Stomach (tissue), 19 donors: ENCODE data around the gene SOX14. TPM values are rescaled to one million over a fixed set of nuclear protein-coding genes. Genes with fewer than 3 reads are reported as not detected.
A peak's percentile ranks its signal among the peaks of the same experiment; 100 is the strongest.

Source experiments
- DNase-seq, 2 donors: peaks; one replicate each; pipeline versions ENCODE4 v3.0.0 to v3.0.0-alpha.2; 2013 to 2019
- H3K27ac ChIP-seq, 5 donors: fragments of 200-600 bp in 4 of 5; sonication (generic) in 4 of 5; one replicate each; pipeline ENCODE4 v1.5.1; 2013 to 2019; ENCODE audit warnings: mild to moderate bottlenecking in 1 of 5, moderate library complexity in 1 of 5
- H3K27me3 ChIP-seq, 3 donors: fragments of 200-600 bp; sonication (generic); one replicate each; pipeline ENCODE4 v1.5.1; 2017 to 2019; ENCODE audit warnings: mixed run types in 1 of 3
- H3K36me3 ChIP-seq, 4 donors: fragments of 200-600 bp; sonication (generic); 1 replicate in 3 of 4; 2 replicates in 1 of 4; pipeline ENCODE4 v1.5.1; 2016 to 2019
- H3K4me1 ChIP-seq, 4 donors: fragments of 200-600 bp; sonication (generic); one replicate each; pipeline ENCODE4 v1.5.1; 2016 to 2019
- H3K4me3 ChIP-seq, 4 donors: fragments of 200-600 bp; sonication (generic) in 3 of 4; one replicate each; pipeline ENCODE4 v1.5.1; 2016 to 2019; ENCODE audit warnings: mild to moderate bottlenecking in 1 of 4
- H3K9me3 ChIP-seq, 4 donors: fragments of 200-600 bp; sonication (generic); one replicate each; pipeline ENCODE4 v1.5.1; 2016 to 2019
- CTCF ChIP-seq, 7 experiments: fragments of 450-650 bp in 4 of 7; fragments of 200-600 bp in 3 of 7; sonication (generic) in 3 of 7; IDR thresholded peaks; one replicate each; pipeline ENCODE4 v1.5.1; 2016 to 2019; ENCODE audit warnings: antibody characterized with exemption in 7 of 7, control low read depth in 2 of 7, mild to moderate bottlenecking in 1 of 7
- EP300 ChIP-seq: sonication (generic); formaldehyde crosslinking; IDR thresholded peaks from one replicate; pipeline ENCODE4 v1.6.1; 2017; ENCODE audit warnings: antibody characterized with exemption
- POLR2A ChIP-seq, 4 donors: fragments of 450-650 bp; IDR thresholded peaks; one replicate each; pipeline ENCODE4 v1.6.1; 2016; ENCODE audit warnings: antibody characterized with exemption in 4 of 4, control low read depth in 2 of 4, mild to moderate bottlenecking in 1 of 4, moderate library complexity in 1 of 4
- POLR2AphosphoS5 ChIP-seq, 3 donors: sonication (generic); formaldehyde crosslinking; IDR thresholded peaks; one replicate each; pipeline ENCODE4 v1.6.1; 2016; ENCODE audit warnings: antibody characterized with exemption in 3 of 3
- WGBS, 5 donors: extraction: QIAGEN DNeasy Blood & Tissue Kit in 3 of 5; methylation state at CpG; one replicate each; pipeline versions ENCODE4 v1.1.5 to v1.1.7; 2013 to 2018; 5-methylcytosine and 5-hydroxymethylcytosine counted together
- intact Hi-C: fragments of 100-400 bp; cut with DNase I; formaldehyde crosslinking; loops from one replicate; pipeline ENCODE4 v1.15.1; 2023; ENCODE audit warnings: low total_unique reads
- long read RNA-seq, 10 donors: transcript quantifications; one replicate each; lab custom pipeline, GENCODE V29; 2026
- polyA plus RNA-seq, 3 donors: library from polyadenylated mRNA; stranded (reverse); fragments of 200-250 nt; gene quantifications; one replicate each; pipeline ENCODE4 v1.2.3, GENCODE V29; 2013
- total RNA-seq, 5 donors: library from RNA; depleted of rRNA; stranded (reverse); fragments of >200 nt; gene quantifications; one replicate each; pipeline versions ENCODE4 v1.1.0 to v1.2.3, GENCODE V29; 2014 to 2016
- donor health status: healthy with polysubstance abuse.
- donor health status: Bipolar disorder and iron deficiency.
- donor health status: healthy.

SOX14 gene
- total RNA-seq (not detected), polyA plus RNA-seq (not detected)
- long read RNA-seq, donor 1 = 0 reads
- long read RNA-seq, donor 2 = 0 reads
- long read RNA-seq, donor 3 = 0 reads
- long read RNA-seq, donor 4 = 0 reads
- long read RNA-seq, donor 5 = 0 reads
- long read RNA-seq, donor 6 = 0 reads
- long read RNA-seq, donor 7 = 0 reads
- long read RNA-seq, donor 8 = 0 reads
- long read RNA-seq, donor 9 = 0 reads
- long read RNA-seq, donor 10 = 0 reads

DNA sequence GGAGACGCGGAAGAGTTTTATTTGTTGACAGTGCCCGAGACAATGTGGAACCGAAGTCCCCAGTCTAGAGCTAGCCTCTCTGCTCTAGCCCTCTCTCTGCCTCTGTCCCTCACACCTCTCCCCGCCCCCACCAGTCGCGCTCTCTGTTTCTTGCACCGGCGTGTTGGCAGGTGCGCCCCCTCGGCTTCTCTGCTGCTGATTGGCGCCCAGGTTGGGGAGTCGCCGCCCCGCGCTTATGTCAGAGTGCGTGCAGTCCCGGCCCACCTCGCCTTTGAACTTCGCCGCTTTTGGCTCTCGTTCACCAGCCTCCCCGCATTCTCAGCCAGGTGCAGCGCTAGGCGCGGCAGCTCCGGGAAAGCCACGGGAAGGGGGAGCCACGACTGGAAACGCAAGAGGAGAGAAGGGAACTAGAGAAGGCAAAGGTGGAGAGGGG, at the start of gene SOX14:
Gene SOX14 (plus strand): TSS at position 315 of the 433 bp plus-strand sequence. CDS start 470 bp downstream, outside the sequence.
- Histone ChIP-seq H3K4me1 (peaks cover 25 to 78% (median 50%) of the 10 kb centered on the region in 4 donors), H3K27me3 (peaks cover 35 to 100% (median 87%) of the 10 kb centered on the region in 3 donors), H3K27ac (no peak within 1 kb of the TSS), H3K36me3 (no peaks in the 10 kb centered on the region), H3K4me3 (peak within 1 kb of the TSS in 3 of 4 donors; percentile 25 to 46 (median 34)), H3K9me3 (no peaks in the 10 kb centered on the region)
- 0 to 1% (median 1%) methylated on average over 29 to 30 of the region's 30 CpGs for WGBS, 5 donors
- TF ChIP-seq EP300 = no peak
- TF ChIP-seq POLR2A (IDR thresholded peaks at IDR 0.05) = no peak
- no peak for TF ChIP-seq CTCF (IDR thresholded peaks at IDR 0.05)
- TF ChIP-seq POLR2AphosphoS5 (IDR thresholded peaks at IDR 0.05) = no peak
- intact Hi-C loops = no loop called here
- DNase-seq = peak; percentile 67 to 82

DNA sequence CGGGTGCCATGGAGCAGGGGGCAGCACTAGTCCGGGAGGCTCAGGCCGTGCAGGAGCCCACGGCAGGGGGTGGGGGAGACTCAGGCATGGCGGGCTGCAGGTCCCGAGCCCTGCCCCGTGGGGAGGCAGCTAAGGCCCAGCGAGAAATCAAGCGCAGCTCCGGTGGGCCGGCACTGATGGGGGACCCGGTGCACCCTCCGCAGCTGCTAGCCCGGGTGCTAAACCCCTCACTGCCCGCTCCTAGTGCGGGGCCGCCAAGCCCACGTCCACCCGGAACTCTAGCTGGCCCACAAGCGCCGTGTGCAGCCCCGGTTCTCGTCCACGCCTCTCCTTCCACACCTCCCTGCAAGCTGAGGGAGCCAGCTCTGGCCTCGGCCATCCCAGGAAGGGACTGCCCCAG, 49.6 kb upstream of the SOX14 start:
- H3K27ac ChIP-seq = no peak overlapping the region
- no peak for TF ChIP-seq EP300
- no peak for TF ChIP-seq POLR2A (IDR thresholded peaks at IDR 0.05)
- no peak for TF ChIP-seq POLR2AphosphoS5 (IDR thresholded peaks at IDR 0.05)
- no peak for TF ChIP-seq CTCF (IDR thresholded peaks at IDR 0.05)
- H3K27me3 ChIP-seq = peaks cover 0 to 7% (median 0%) of the 10 kb centered on the region in 3 donors
- H3K4me3 ChIP-seq = no peak overlapping the region
- DNase-seq = no peak
- no peaks in the 10 kb centered on the region for H3K4me1 ChIP-seq
- intact Hi-C loops = no loop called here
- 89 to 97% (median 94%) methylated on average over 6 to 25 of the region's 25 CpGs for WGBS, 5 donors
- peaks cover 0 to 22% (median 19%) of the 10 kb centered on the region in 4 donors for H3K9me3 ChIP-seq
- no peaks in the 10 kb centered on the region for H3K36me3 ChIP-seq

DNA sequence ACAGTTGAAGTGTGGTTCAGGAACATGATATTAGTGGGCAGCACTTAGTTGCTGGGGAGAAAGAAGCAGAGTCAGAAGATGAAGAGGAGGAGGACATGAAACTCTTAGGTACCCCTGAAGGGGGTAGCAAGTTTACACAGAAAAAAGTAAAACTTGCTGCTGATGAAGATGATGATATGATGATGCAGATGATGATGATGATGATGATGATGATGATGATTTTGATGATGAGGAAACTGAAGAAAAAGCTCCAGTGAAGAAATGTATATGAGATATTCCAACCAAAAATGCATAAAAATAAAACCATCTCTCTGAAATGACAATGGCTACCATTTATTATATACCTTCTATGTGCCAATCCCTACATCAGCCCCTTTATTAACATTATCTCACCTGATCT, 39.9 kb upstream of the SOX14 start:
- Histone ChIP-seq H3K4me3 (no peak overlapping the region), H3K4me1 (no peaks in the 10 kb centered on the region), H3K36me3 (no peaks in the 10 kb centered on the region), H3K27ac (no peak overlapping the region), H3K27me3 (no peaks in the 10 kb centered on the region), H3K9me3 (peaks cover 0 to 17% (median 9%) of the 10 kb centered on the region in 4 donors)
- no peak for DNase-seq
- intact Hi-C loops = no loop called here
- TF ChIP-seq POLR2A (IDR thresholded peaks at IDR 0.05) = no peak
- TF ChIP-seq CTCF (IDR thresholded peaks at IDR 0.05) = no peak
- no peak for TF ChIP-seq EP300
- no peak for TF ChIP-seq POLR2AphosphoS5 (IDR thresholded peaks at IDR 0.05)

DNA sequence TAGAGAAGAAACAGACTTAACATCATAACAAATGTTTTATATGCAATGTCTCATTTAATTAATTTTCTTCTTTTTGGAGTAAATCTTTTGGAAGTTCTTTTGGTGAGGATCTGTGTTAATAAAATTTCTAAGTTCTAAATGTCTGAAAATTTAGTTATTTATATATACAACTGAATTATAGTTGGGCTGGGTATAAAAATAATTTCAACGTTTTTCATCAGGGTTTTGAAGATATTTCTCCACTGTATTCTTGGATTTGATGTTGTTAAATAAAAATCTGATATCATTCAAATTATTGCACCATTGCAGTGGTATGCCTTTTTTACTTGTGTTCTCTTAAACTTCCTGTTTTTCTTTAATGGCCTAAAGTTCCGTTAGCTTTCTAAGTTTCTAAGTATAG, 26.9 kb upstream of the SOX14 start:
- TF ChIP-seq EP300 (no peak), CTCF (IDR thresholded peaks at IDR 0.05) (no peak), POLR2A (IDR thresholded peaks at IDR 0.05) (no peak), POLR2AphosphoS5 (IDR thresholded peaks at IDR 0.05) (no peak)
- no peaks in the 10 kb centered on the region for H3K4me1 ChIP-seq
- peaks cover 0 to 6% (median 0%) of the 10 kb centered on the region in 3 donors for H3K27me3 ChIP-seq
- H3K36me3 ChIP-seq = no peaks in the 10 kb centered on the region
- H3K27ac ChIP-seq = no peak overlapping the region
- intact Hi-C loops = no loop called here
- H3K9me3 ChIP-seq = peaks cover 0 to 36% (median 21%) of the 10 kb centered on the region in 4 donors
- no peak for DNase-seq
- H3K4me3 ChIP-seq = no peak overlapping the region
- 61 to 76% (median 69%) methylated on average over 2 of the region's 2 CpGs for WGBS, 5 donors
